GM21381 (cell line): Measurements from ENCODE around the gene CHTOP.

Experiments used
- ATAC-seq: cut with Tn5 transposase; IDR thresholded peaks from one replicate; pipeline ENCODE4 v1.9.1; 2021; ENCODE audit warnings: mild to moderate bottlenecking, moderate library complexity; ENCODE audit not compliant: unreplicated experiment

Gene CHTOP

GRCh38 chr1:153683854-153684253, 50.0 kb downstream of the CHTOP start:
- ATAC-seq: no peak

DNA sequence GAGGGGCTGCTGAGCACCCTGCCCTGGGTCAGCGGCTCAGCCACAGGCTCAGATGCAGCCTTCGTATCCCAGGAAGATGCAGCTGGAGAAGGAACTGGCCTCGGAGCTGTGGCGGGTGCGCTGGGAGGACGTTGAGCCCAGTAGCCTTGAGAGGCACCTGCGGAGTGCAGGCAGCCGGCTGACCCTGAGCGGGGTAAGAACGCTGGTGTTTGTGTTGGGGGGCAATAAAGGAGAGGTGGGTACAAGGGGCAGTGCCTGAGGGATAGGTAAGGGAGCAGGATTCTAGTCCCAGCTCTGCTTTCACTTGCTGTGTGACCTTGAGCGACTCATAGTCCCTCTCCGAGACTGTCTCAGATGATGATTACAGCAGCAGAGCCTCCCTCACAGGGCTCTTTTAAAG, 51.0 kb downstream of the CHTOP start:
- no peak for ATAC-seq

GRCh38 chr1:153685544-153686340, 51.9 kb downstream of the CHTOP start:
- no peak for ATAC-seq

- ATAC-seq: no peak
Observed at GRCh38 chr1:153687346-153688125, 53.7 kb downstream of the CHTOP start.

DNA sequence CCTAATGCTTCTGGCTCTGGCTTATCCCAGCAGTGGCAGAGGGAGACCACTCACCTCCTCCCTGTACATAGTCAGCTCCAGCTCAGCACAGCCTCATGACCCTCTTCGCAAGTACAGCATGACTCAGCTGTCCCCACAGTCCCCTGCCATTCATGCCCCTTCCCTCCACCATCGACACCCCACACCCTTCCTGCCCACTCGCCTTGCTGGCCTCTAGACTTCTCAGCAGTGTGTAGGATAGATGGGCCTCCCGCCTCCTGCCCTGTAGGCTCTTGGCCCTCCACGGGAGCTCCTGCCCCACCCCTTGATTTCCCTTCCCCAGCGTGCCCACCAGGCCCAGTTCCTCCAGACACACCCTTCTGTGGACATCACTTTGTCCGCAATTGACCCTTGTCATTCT, 54.4 kb downstream of the CHTOP start:
- ATAC-seq: no peak

GRCh38 chr1:153688736-153689328, 55.0 kb downstream of the CHTOP start:
- ATAC-seq: no peak

DNA sequence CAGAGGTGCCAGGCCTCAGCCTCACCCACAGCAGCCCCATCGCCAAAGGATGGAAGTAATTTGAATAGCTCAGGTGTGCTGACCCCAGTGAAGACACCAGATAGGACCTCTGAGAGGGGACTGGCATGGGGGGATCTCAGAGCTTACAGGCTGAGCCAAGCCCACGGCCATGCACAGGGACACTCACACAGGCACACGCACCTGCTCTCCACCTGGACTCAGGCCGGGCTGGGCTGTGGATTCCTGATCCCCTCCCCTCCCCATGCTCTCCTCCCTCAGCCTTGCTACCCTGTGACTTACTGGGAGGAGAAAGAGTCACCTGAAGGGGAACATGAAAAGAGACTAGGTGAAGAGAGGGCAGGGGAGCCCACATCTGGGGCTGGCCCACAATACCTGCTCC, 59.6 kb downstream of the CHTOP start:
- no peak for ATAC-seq
